K562 (cell line): ENCODE measurements around the gene MVK. TPM values are rescaled to one million over a fixed set of nuclear protein-coding genes. Genes with fewer than 3 reads are reported as not detected.
A peak's percentile ranks its signal among the peaks of the same experiment; 100 is the strongest.

Experiments used
- CCAR2 ChIP-seq: fragments of 200-400 bp; formaldehyde crosslinking; IDR thresholded peaks from 2 replicates; pipeline ENCODE4 v1.6.1; 2017; ENCODE audit warnings: mild to moderate bottlenecking, low read depth, low read length
- ERF ChIP-seq: fragments of 450-650 bp; formaldehyde crosslinking; IDR thresholded peaks from 2 replicates; pipeline ENCODE4 v1.4.0; 2020; ENCODE audit warnings: mild to moderate bottlenecking, mixed read lengths
- MAZ ChIP-seq, 2 experiments: fragments of 450-650 bp in 1 of 2; sonication (generic) in 1 of 2; formaldehyde crosslinking; IDR thresholded peaks in 1 of 2; conservative IDR thresholded peaks in 1 of 2; 2 replicates each; pipeline versions ENCODE4 v1.4.0 to v1.5.0; 2020; ENCODE audit warnings: mild to moderate bottlenecking in 1 of 2, missing genetic modification reagents in 1 of 2
- MEF2A ChIP-seq: IDR thresholded peaks from 2 replicates; pipeline ENCODE4 v1.6.1; 2011; ENCODE audit warnings: low read depth, mild to moderate bottlenecking, low read length, moderate library complexity; ENCODE audit not compliant: control insufficient read depth
- NFATC3 ChIP-seq: fragments of 450-650 bp; IDR thresholded peaks from 2 replicates; pipeline ENCODE4 v1.6.1; 2017; ENCODE audit warnings: mild to moderate bottlenecking
- XRCC5 ChIP-seq: fragments of 200-400 bp; formaldehyde crosslinking; IDR thresholded peaks from 2 replicates; pipeline ENCODE4 v1.6.1; 2017; ENCODE audit warnings: low read depth, mild to moderate bottlenecking, low read length
- ZNF23 ChIP-seq: fragments of 250-450 bp; sonication (Bioruptor Pico); IDR thresholded peaks from 2 replicates; pipeline ENCODE4 v1.4.0; 2020; ENCODE audit warnings: mild to moderate bottlenecking
- polyA plus RNA-seq, 8 experiments: library from polyadenylated mRNA; depleted of rRNA in 4 of 8; stranded (reverse) in 5 of 8; unstranded in 3 of 8; fragments of >200 nt; fragmentation: Nextera tagmentation in 2 of 8; fragmentation: Illumina TruSeq in 1 of 8; extraction: Ambion mirVana in 2 of 8; extraction: Trizol in 1 of 8; gene quantifications; 2 replicates each; pipeline versions ENCODE4 v1.2.1 to v1.2.3, GENCODE V29; 2011 to 2014; ENCODE audit warnings: inconsistent platforms in 1 of 8, missing spikeins in 1 of 8
- total RNA-seq, 7 experiments: library from RNA; depleted of rRNA in 6 of 7; stranded (reverse); fragments of >200 nt in 6 of 7; fragmentation: Illumina TruSeq in 2 of 7; extraction: Trizol in 2 of 7; gene quantifications; 2 replicates each; pipeline versions ENCODE4 v1.2.1 to v1.2.3, GENCODE V29; 2011 to 2021; ENCODE audit warnings: low replicate concordance in 1 of 7
- TF ChIP-seq, protein P1 (sequence below): fragments of 150-350 bp; conservative IDR thresholded peaks from 2 replicates; pipeline ENCODE4 v1.6.1; 2014; ENCODE audit warnings: low read length
- TF ChIP-seq, protein P2 (sequence below): sonication (generic); formaldehyde crosslinking; IDR thresholded peaks from 2 replicates; pipeline ENCODE4 v1.4.0; 2020; ENCODE audit warnings: mild to moderate bottlenecking, missing genetic modification reagents
- TF ChIP-seq, protein P3 (sequence below), 2 experiments: fragments of 450-650 bp in 1 of 2; sonication (generic) in 1 of 2; formaldehyde crosslinking; conservative IDR thresholded peaks; 2 replicates each; pipeline versions ENCODE4 v1.4.0 to v1.8.1; 2020 to 2022; ENCODE audit warnings: mild to moderate bottlenecking in 1 of 2, missing genetic modification reagents in 1 of 2
- TF ChIP-seq, protein P4 (sequence below): fragments of 450-650 bp; formaldehyde crosslinking; IDR thresholded peaks from 2 replicates; pipeline ENCODE4 v1.4.0; 2020; ENCODE audit warnings: mild to moderate bottlenecking, moderate library complexity
- TF ChIP-seq, protein P5 (sequence below): fragments of 200-800 bp; sonication (Bioruptor generic); IDR thresholded peaks from 2 replicates; pipeline ENCODE4 v1.6.1; 2017; ENCODE audit warnings: missing genetic modification characterization, missing compliant biosample characterization
- TF ChIP-seq, protein P6 (sequence below): fragments of 450-650 bp; formaldehyde crosslinking; IDR thresholded peaks from 2 replicates; pipeline ENCODE4 v1.4.0; 2020; ENCODE audit warnings: mild to moderate bottlenecking, mixed read lengths

Gene MVK
- total and polyA plus RNA-seq, 9 of the 15 experiments (the other 6 are each of a cell fraction or from before 2014, with no cell fraction given) = 0.41 to 33.6 (median 18.8) TPM

DNA sequence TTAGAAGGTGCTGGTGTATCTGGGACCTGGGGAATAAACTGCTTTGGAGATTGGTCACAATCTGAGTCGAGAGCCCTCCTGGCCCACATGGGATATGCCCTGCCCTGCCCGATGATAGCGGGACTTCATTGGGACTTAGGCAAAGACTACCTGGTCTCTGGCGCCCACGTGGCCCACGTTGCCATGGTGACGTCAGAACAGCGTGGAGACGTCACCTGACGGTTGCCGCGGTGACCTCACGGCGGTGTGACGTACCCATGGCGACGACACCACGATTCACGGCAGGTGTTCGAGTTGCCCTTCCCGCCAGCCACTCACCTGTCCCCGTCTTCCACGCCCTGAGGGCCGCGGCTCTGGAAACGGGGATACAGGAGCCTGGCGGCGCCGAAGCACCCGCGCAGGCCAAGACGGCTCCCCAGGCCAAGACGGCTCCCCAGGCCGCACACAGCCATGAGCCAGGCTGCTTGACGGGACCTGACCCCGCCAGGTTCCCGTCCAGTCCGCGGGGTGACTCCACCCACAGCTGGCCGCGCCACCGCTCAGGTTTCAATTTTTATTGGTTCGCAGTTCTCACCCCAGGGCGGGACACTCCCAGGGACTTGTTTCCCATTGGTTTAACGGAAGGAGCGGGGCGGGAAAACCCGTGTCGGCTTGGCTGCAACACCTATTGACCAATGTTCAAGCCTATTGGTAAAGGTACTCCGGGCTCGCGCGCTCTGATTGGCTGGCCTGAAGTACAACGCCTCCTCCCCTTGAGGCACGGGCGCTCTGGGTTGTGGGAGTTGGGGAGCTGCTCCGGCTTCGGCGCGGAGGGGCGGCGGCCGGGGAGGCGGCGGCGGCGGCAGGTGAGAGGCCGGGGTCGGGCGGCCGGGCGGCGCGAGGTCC lies at the start of gene MVK, which contains the start of gene MMAB (continued):
- TF ChIP-seq, protein P1, sequence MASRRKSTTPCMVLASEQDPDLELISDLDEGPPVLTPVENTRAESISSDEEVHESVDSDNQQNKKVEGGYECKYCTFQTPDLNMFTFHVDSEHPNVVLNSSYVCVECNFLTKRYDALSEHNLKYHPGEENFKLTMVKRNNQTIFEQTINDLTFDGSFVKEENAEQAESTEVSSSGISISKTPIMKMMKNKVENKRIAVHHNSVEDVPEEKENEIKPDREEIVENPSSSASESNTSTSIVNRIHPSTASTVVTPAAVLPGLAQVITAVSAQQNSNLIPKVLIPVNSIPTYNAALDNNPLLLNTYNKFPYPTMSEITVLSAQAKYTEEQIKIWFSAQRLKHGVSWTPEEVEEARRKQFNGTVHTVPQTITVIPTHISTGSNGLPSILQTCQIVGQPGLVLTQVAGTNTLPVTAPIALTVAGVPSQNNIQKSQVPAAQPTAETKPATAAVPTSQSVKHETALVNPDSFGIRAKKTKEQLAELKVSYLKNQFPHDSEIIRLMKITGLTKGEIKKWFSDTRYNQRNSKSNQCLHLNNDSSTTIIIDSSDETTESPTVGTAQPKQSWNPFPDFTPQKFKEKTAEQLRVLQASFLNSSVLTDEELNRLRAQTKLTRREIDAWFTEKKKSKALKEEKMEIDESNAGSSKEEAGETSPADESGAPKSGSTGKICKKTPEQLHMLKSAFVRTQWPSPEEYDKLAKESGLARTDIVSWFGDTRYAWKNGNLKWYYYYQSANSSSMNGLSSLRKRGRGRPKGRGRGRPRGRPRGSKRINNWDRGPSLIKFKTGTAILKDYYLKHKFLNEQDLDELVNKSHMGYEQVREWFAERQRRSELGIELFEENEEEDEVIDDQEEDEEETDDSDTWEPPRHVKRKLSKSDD = peak; percentile 79; the same call in 1 of the 2 replicates
- TF ChIP-seq, protein P2, sequence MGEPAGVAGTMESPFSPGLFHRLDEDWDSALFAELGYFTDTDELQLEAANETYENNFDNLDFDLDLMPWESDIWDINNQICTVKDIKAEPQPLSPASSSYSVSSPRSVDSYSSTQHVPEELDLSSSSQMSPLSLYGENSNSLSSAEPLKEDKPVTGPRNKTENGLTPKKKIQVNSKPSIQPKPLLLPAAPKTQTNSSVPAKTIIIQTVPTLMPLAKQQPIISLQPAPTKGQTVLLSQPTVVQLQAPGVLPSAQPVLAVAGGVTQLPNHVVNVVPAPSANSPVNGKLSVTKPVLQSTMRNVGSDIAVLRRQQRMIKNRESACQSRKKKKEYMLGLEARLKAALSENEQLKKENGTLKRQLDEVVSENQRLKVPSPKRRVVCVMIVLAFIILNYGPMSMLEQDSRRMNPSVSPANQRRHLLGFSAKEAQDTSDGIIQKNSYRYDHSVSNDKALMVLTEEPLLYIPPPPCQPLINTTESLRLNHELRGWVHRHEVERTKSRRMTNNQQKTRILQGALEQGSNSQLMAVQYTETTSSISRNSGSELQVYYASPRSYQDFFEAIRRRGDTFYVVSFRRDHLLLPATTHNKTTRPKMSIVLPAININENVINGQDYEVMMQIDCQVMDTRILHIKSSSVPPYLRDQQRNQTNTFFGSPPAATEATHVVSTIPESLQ = peak; percentile 70; the same call in 1 of the 2 replicates
- TF ChIP-seq, protein P3, sequence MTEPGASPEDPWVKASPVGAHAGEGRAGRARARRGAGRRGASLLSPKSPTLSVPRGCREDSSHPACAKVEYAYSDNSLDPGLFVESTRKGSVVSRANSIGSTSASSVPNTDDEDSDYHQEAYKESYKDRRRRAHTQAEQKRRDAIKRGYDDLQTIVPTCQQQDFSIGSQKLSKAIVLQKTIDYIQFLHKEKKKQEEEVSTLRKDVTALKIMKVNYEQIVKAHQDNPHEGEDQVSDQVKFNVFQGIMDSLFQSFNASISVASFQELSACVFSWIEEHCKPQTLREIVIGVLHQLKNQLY (CRISPR knock-in tag; conservative IDR thresholded peaks at IDR 0.05) = no peak
- TF ChIP-seq CCAR2 (no peak), ZNF23 (CRISPR knock-in tag) (no peak), NFATC3 (peak; percentile 42; the same call in 1 of the 2 replicates), XRCC5 (no peak), MAZ (CRISPR knock-in tag; conservative IDR thresholded peaks at IDR 0.05 in 1 of 2, IDR thresholded peaks at IDR 0.05 in 1 of 2) (peak; percentile 65 to 77), ERF (CRISPR knock-in tag) (peak; percentile 83), MEF2A (no peak)
- TF ChIP-seq, protein P4, sequence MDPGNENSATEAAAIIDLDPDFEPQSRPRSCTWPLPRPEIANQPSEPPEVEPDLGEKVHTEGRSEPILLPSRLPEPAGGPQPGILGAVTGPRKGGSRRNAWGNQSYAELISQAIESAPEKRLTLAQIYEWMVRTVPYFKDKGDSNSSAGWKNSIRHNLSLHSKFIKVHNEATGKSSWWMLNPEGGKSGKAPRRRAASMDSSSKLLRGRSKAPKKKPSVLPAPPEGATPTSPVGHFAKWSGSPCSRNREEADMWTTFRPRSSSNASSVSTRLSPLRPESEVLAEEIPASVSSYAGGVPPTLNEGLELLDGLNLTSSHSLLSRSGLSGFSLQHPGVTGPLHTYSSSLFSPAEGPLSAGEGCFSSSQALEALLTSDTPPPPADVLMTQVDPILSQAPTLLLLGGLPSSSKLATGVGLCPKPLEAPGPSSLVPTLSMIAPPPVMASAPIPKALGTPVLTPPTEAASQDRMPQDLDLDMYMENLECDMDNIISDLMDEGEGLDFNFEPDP (CRISPR knock-in tag) = no peak
- TF ChIP-seq, protein P5, sequence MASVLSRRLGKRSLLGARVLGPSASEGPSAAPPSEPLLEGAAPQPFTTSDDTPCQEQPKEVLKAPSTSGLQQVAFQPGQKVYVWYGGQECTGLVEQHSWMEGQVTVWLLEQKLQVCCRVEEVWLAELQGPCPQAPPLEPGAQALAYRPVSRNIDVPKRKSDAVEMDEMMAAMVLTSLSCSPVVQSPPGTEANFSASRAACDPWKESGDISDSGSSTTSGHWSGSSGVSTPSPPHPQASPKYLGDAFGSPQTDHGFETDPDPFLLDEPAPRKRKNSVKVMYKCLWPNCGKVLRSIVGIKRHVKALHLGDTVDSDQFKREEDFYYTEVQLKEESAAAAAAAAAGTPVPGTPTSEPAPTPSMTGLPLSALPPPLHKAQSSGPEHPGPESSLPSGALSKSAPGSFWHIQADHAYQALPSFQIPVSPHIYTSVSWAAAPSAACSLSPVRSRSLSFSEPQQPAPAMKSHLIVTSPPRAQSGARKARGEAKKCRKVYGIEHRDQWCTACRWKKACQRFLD (CRISPR knock-in tag) = 0 out of 2 replicates have a peak, but pooled peaks have one; percentile 34
- TF ChIP-seq, protein P6, sequence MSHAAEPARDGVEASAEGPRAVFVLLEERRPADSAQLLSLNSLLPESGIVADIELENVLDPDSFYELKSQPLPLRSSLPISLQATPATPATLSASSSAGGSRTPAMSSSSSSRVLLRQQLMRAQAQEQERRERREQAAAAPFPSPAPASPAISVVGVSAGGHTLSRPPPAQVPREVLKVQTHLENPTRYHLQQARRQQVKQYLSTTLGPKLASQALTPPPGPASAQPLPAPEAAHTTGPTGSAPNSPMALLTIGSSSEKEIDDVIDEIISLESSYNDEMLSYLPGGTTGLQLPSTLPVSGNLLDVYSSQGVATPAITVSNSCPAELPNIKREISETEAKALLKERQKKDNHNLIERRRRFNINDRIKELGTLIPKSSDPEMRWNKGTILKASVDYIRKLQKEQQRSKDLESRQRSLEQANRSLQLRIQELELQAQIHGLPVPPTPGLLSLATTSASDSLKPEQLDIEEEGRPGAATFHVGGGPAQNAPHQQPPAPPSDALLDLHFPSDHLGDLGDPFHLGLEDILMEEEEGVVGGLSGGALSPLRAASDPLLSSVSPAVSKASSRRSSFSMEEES (CRISPR knock-in tag) = peak; percentile 33; the same call in 1 of the 2 replicates
